Smooth muscle cell (in vitro differentiated cells): ENCODE results near the gene C12orf43. TPM values are rescaled to one million over a fixed set of nuclear protein-coding genes. Genes with fewer than 3 reads are reported as not detected.

Experiments used
- DNase-seq: peaks from one replicate; lab custom pipeline; 2025; ENCODE audit not compliant: unreplicated experiment; lab: John Stamatoyannopoulos, UW
- H2AFZ ChIP-seq: fragments of 200-600 bp; sonication (generic); 2 replicates; pipeline ENCODE4 v1.6.0; 2016; ENCODE audit warnings: antibody characterized with exemption, low read depth, mild to moderate bottlenecking
- H3F3A ChIP-seq: fragments of 200-600 bp; sonication (generic); 2 replicates; pipeline ENCODE4 v1.6.0; 2017; ENCODE audit warnings: antibody characterized with exemption, low read depth
- H3K27ac ChIP-seq: fragments of 200-600 bp; sonication (generic); 2 replicates; pipeline ENCODE4 v1.5.1; 2016; ENCODE audit warnings: low read depth, mild to moderate bottlenecking
- H3K27me3 ChIP-seq: fragments of 200-600 bp; sonication (generic); 2 replicates; pipeline ENCODE4 v1.6.1; 2016; ENCODE audit warnings: low read depth, mild to moderate bottlenecking
- H3K36me3 ChIP-seq: fragments of 200-600 bp; sonication (generic); 2 replicates; pipeline ENCODE4 v1.5.1; 2016; ENCODE audit warnings: low read depth
- H3K4me1 ChIP-seq: fragments of 200-600 bp; sonication (generic); 2 replicates; pipeline ENCODE4 v1.5.1; 2016; ENCODE audit warnings: low read depth
- H3K4me2 ChIP-seq: fragments of 200-600 bp; sonication (generic); 2 replicates; pipeline ENCODE4 v1.6.0; 2016; ENCODE audit warnings: mild to moderate bottlenecking
- H3K4me3 ChIP-seq: fragments of 200-600 bp; sonication (generic); 2 replicates; pipeline ENCODE4 v1.5.1; 2016; ENCODE audit warnings: mild to moderate bottlenecking
- H3K79me2 ChIP-seq: fragments of 200-600 bp; sonication (generic); 2 replicates; pipeline ENCODE4 v1.6.0; 2016; ENCODE audit warnings: low read depth, mild to moderate bottlenecking
- H3K9ac ChIP-seq: fragments of 200-600 bp; sonication (generic); 2 replicates; pipeline ENCODE4 v1.6.0; 2016; ENCODE audit warnings: low read depth
- H3K9me3 ChIP-seq: fragments of 200-600 bp; sonication (generic); replicated peaks from 2 replicates; pipeline ENCODE4 v1.5.1; 2016; ENCODE audit warnings: low read depth
- H4K20me1 ChIP-seq: fragments of 200-600 bp; sonication (generic); 2 replicates; pipeline ENCODE4 v1.6.0; 2016; ENCODE audit warnings: low read depth
- CTCF ChIP-seq: fragments of 200-600 bp; sonication (generic); IDR thresholded peaks from 2 replicates; pipeline ENCODE4 v1.5.1; 2017; ENCODE audit warnings: borderline replicate concordance, mild to moderate bottlenecking, antibody characterized with exemption; ENCODE audit not compliant: insufficient read depth, poor library complexity, severe bottlenecking
- WGBS: methylation state at CpG from one replicate; pipeline ENCODE4 v1.1.7; 2016; ENCODE audit warnings: low lambda C conversion rate; 5-methylcytosine and 5-hydroxymethylcytosine counted together
- polyA plus RNA-seq: library from polyadenylated mRNA; unstranded; fragments of >200 nt; fragmentation: Nextera tagmentation; extraction: Ambion mirVana; gene quantifications from 2 replicates; pipeline ENCODE4 v1.2.1, GENCODE V29; 2016
- total RNA-seq: library from RNA; depleted of rRNA; stranded (reverse); fragments of >200 nt; gene quantifications from 2 replicates; pipeline ENCODE4 v1.2.3, GENCODE V29; 2014

Gene C12orf43
- total and polyA plus RNA-seq, 2 experiments from 2014 or later = 9.4 to 14.1 TPM

GRCh38 chr12:120961604-120962531 lies 54.4 kb downstream of the C12orf43 start:
- no peaks in the 10 kb centered on the region for H4K20me1 ChIP-seq
- no peak overlapping the region for H3K4me2 ChIP-seq
- no peak for TF ChIP-seq CTCF
- no peaks in the 10 kb centered on the region for H3K4me1 ChIP-seq
- H3K36me3 ChIP-seq = no peaks in the 10 kb centered on the region
- peaks cover 4% of the 10 kb centered on the region for H3F3A ChIP-seq
- H3K9me3 ChIP-seq = no peaks in the 10 kb centered on the region
- H3K79me2 ChIP-seq = no peaks in the 10 kb centered on the region
- H3K4me3 ChIP-seq = no peak overlapping the region
- H3K27ac ChIP-seq = peak overlapping the region; percentile 31
- no peak overlapping the region for H3K9ac ChIP-seq
- H3K27me3 ChIP-seq = no peaks in the 10 kb centered on the region
- 78% methylated on average over 17 of the region's 17 CpGs for WGBS
- DNase-seq = no peak
- H2AFZ ChIP-seq = no peak overlapping the region

GRCh38 chr12:120960657-120961056 lies 55.6 kb downstream of the C12orf43 start:
- Histone ChIP-seq H2AFZ (no peak overlapping the region), H3K4me2 (no peak overlapping the region), H4K20me1 (no peaks in the 10 kb centered on the region), H3K36me3 (no peaks in the 10 kb centered on the region), H3K9ac (no peak overlapping the region), H3K27ac (no peak overlapping the region), H3K9me3 (no peaks in the 10 kb centered on the region), H3K4me3 (no peak overlapping the region), H3K79me2 (no peaks in the 10 kb centered on the region), H3K4me1 (no peaks in the 10 kb centered on the region), H3K27me3 (no peaks in the 10 kb centered on the region), H3F3A (peaks cover 4% of the 10 kb centered on the region)
- no peak for DNase-seq
- 79% methylated on average over 7 of the region's 7 CpGs for WGBS
- TF ChIP-seq CTCF = no peak

GRCh38 chr12:120959111-120959878 lies 57.0 kb downstream of the C12orf43 start:
- 83% methylated on average over 13 of the region's 13 CpGs for WGBS
- Histone ChIP-seq H3K4me1 (no peaks in the 10 kb centered on the region), H3K4me2 (no peak overlapping the region), H3K36me3 (no peaks in the 10 kb centered on the region), H3K4me3 (no peak overlapping the region), H3K9ac (no peak overlapping the region), H3K27me3 (no peaks in the 10 kb centered on the region), H3F3A (peaks cover 4% of the 10 kb centered on the region), H3K9me3 (no peaks in the 10 kb centered on the region), H3K27ac (no peak overlapping the region), H4K20me1 (no peaks in the 10 kb centered on the region), H3K79me2 (no peaks in the 10 kb centered on the region), H2AFZ (no peak overlapping the region)
- DNase-seq = no peak
- no peak for TF ChIP-seq CTCF
